Measurements from ENCODE around the gene BCL2.

DNA sequence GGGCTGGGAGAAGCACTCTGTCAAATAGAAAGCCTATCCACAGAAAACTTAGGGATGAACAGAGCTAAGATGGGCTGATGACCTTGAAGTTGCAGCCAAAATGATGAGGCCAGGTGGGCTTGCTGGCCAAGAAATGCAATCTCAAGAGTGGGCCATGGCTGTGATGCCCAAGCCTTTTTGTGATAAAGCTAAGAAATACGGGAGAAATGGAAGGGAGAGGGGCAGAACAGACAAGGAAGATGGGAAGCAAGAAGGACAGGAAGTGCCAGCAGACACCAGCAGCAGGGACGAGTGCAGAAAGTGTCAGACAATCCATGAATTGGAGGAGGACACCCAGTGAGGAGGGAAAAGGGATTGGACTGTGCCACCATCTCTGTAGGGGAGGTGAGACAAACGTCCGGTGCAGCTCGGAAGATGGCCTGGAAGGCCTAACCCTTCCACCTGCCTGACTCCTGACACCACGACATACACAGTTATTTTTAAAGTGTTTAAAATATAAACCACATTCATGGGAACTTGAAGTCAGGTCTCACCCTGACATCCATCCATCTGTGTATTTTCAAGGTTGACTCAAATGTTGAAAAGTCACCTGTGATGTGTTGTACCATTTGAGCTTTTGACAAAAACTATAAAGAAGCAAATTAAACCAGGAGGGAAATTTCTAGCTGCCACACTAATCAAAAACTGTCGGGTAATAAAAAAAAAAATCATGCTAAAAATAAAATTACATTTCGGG, 105.5 kb downstream of the BCL2 start:
- TF ChIP-seq POLR2A (IDR thresholded peaks at IDR 0.05): no peak
- TF ChIP-seq, protein P1, sequence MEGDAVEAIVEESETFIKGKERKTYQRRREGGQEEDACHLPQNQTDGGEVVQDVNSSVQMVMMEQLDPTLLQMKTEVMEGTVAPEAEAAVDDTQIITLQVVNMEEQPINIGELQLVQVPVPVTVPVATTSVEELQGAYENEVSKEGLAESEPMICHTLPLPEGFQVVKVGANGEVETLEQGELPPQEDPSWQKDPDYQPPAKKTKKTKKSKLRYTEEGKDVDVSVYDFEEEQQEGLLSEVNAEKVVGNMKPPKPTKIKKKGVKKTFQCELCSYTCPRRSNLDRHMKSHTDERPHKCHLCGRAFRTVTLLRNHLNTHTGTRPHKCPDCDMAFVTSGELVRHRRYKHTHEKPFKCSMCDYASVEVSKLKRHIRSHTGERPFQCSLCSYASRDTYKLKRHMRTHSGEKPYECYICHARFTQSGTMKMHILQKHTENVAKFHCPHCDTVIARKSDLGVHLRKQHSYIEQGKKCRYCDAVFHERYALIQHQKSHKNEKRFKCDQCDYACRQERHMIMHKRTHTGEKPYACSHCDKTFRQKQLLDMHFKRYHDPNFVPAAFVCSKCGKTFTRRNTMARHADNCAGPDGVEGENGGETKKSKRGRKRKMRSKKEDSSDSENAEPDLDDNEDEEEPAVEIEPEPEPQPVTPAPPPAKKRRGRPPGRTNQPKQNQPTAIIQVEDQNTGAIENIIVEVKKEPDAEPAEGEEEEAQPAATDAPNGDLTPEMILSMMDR (IDR thresholded peaks at IDR 0.05): no peak
- TF ChIP-seq POLR2AphosphoS5 (IDR thresholded peaks at IDR 0.05): no peak
